GM23338 (cell line): Measurements from ENCODE around the gene ACOXL. TPM values are rescaled to one million over a fixed set of nuclear protein-coding genes. Genes with fewer than 3 reads are reported as not detected.

Experiments
- ATAC-seq: fragments of 200-7000 bp; cut with Tn5 transposase; 3 replicates; pipeline ENCODE4 v1.9.1; 2020
- DNase-seq: peaks from one replicate; pipeline ENCODE4 v3.0.0-alpha.2; 2015; ENCODE audit warnings: low spot score
- H2AFZ ChIP-seq: fragments of 200-600 bp; sonication (generic); 2 replicates; pipeline ENCODE4 v1.8.0; 2016; ENCODE audit warnings: antibody characterized with exemption, mild to moderate bottlenecking, moderate library complexity
- H3F3A ChIP-seq: fragments of 200-600 bp; sonication (generic); replicated peaks from 2 replicates; pipeline ENCODE4 v1.8.0; 2017; ENCODE audit warnings: antibody characterized with exemption, mixed run types, low read depth
- H3K27ac ChIP-seq: fragments of 200-600 bp; sonication (generic); 2 replicates; pipeline ENCODE4 v1.6.1; 2016; ENCODE audit warnings: low read depth
- H3K27me3 ChIP-seq: fragments of 200-600 bp; sonication (generic); 2 replicates; pipeline ENCODE4 v1.8.0; 2016; ENCODE audit warnings: mild to moderate bottlenecking, mixed run types, moderate library complexity; ENCODE audit not compliant: insufficient read depth
- H3K36me3 ChIP-seq: fragments of 200-600 bp; sonication (generic); 2 replicates; pipeline ENCODE4 v1.8.0; 2016; ENCODE audit warnings: mild to moderate bottlenecking; ENCODE audit not compliant: insufficient read depth
- H3K4me1 ChIP-seq: fragments of 200-600 bp; sonication (generic); 2 replicates; pipeline ENCODE4 v1.8.0; 2016; ENCODE audit warnings: mild to moderate bottlenecking, moderate library complexity; ENCODE audit not compliant: insufficient read depth
- H3K4me2 ChIP-seq: fragments of 200-600 bp; sonication (generic); 2 replicates; pipeline ENCODE4 v1.7.1; 2017; ENCODE audit warnings: mixed run types
- H3K4me3 ChIP-seq: fragments of 200-600 bp; sonication (generic); 2 replicates; pipeline ENCODE4 v1.6.1; 2016; ENCODE audit warnings: mixed run types
- H3K79me2 ChIP-seq: fragments of 200-600 bp; sonication (generic); replicated peaks from 2 replicates; pipeline ENCODE4 v1.8.0; 2017; ENCODE audit warnings: mild to moderate bottlenecking; ENCODE audit not compliant: insufficient read depth
- H3K9me2 ChIP-seq: fragments of 200-600 bp; sonication (generic); 2 replicates; pipeline ENCODE4 v1.8.0; 2017; ENCODE audit not compliant: insufficient read depth
- H4K20me1 ChIP-seq: fragments of 200-600 bp; sonication (generic); replicated peaks from 2 replicates; pipeline ENCODE4 v1.8.0; 2017; ENCODE audit warnings: mild to moderate bottlenecking; ENCODE audit not compliant: insufficient read depth
- H3K27ac Mint-ChIP-seq: 2 replicates; pipeline ENCODE4 v1.8.0; 2020; ENCODE audit warnings: inconsistent platforms, mild to moderate bottlenecking, moderate library complexity, mixed read lengths
- H3K27me3 Mint-ChIP-seq: 3 replicates; pipeline ENCODE4 v1.8.0; 2022; ENCODE audit warnings: low read depth, mild to moderate bottlenecking, moderate library complexity, mixed read lengths, inconsistent platforms; ENCODE audit not compliant: insufficient read depth, poor library complexity
- H3K36me3 Mint-ChIP-seq: 3 replicates; pipeline ENCODE4 v1.8.0; 2021; ENCODE audit warnings: low read depth, mild to moderate bottlenecking, inconsistent platforms, moderate library complexity, mixed read lengths
- H3K4me1 Mint-ChIP-seq: 3 replicates; pipeline ENCODE4 v1.8.0; 2020; ENCODE audit warnings: mild to moderate bottlenecking, inconsistent platforms, mixed read lengths
- H3K4me3 Mint-ChIP-seq: 3 replicates; pipeline ENCODE4 v1.8.0; 2021; ENCODE audit warnings: moderate library complexity, mild to moderate bottlenecking, inconsistent platforms, mixed read lengths
- H3K9me3 Mint-ChIP-seq: 3 replicates; pipeline ENCODE4 v1.8.0; 2020; ENCODE audit warnings: moderate library complexity, mild to moderate bottlenecking, inconsistent platforms, mixed read lengths
- CREB1 ChIP-seq: fragments of 250-450 bp; sonication (Bioruptor Pico); IDR thresholded peaks from 2 replicates; pipeline ENCODE4 v1.5.0; 2020; ENCODE audit warnings: low read depth, mild to moderate bottlenecking, moderate library complexity
- EZH2phosphoT487 ChIP-seq: fragments of 200-600 bp; sonication (generic); IDR thresholded peaks from one replicate; pipeline ENCODE4 v1.8.1; 2018; ENCODE audit warnings: antibody characterized with exemption; ENCODE audit not compliant: unreplicated experiment
- JUNB ChIP-seq: IDR thresholded peaks from one replicate; pipeline ENCODE4 v1.6.1; 2016; ENCODE audit warnings: antibody characterized with exemption; ENCODE audit not compliant: unreplicated experiment
- REST ChIP-seq: IDR thresholded peaks from one replicate; pipeline ENCODE4 v1.6.1; 2018; ENCODE audit warnings: antibody characterized with exemption; ENCODE audit not compliant: unreplicated experiment
- STAT1 ChIP-seq: IDR thresholded peaks from one replicate; pipeline ENCODE4 v1.6.1; 2016; ENCODE audit warnings: antibody characterized with exemption; ENCODE audit not compliant: unreplicated experiment
- ZNF114 ChIP-seq: fragments of 250-450 bp; sonication (Bioruptor Pico); IDR thresholded peaks from 2 replicates; pipeline ENCODE4 v1.5.0; 2020; ENCODE audit warnings: mild to moderate bottlenecking, moderate library complexity
- ZNF331 ChIP-seq: fragments of 250-450 bp; sonication (Bioruptor Pico); IDR thresholded peaks from 2 replicates; pipeline ENCODE4 v1.5.0; 2020; ENCODE audit warnings: low read depth, mild to moderate bottlenecking, moderate library complexity
- polyA plus RNA-seq: library from polyadenylated mRNA; unstranded; fragments of >200 nt; fragmentation: Nextera tagmentation; extraction: Ambion mirVana; gene quantifications from 2 replicates; pipeline ENCODE4 v1.2.1, GENCODE V29; 2016
- total RNA-seq: library from RNA; depleted of rRNA; stranded (reverse); fragments of >200 nt; shearing (Covaris generic); gene quantifications from 2 replicates; pipeline ENCODE4 v1.2.3, GENCODE V29; 2014
- TF ChIP-seq, protein P1 (sequence below): fragments of 250-450 bp; sonication (Bioruptor Pico); IDR thresholded peaks from 2 replicates; pipeline ENCODE4 v1.5.0; 2020; ENCODE audit warnings: mild to moderate bottlenecking, moderate library complexity

ACOXL gene
- total and polyA plus RNA-seq, 2 experiments from 2014 or later = 9.0 to 14.7 TPM

DNA sequence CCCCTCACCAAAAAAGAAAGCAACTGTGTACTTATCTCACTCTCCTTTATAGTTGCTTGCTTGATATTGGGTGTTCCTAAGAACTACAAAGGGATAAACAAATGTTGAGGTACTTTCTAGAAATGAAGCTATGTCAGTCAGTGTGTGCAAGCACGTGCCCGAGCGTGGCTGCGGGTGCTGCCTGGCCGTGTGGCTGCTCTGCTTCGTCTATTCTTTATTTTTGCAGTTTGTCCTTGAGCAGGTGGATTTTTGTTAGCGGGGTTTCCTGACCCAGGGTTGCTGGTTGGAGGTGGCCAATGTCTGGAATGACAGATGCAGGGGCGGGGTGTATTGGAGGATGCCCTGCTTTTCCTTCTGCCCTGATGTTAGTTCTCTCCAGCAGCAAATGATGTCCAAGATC, 62.6 kb downstream of the ACOXL start:
- peaks cover 6% of the 10 kb centered on the region for H3K27me3 Mint-ChIP-seq
- Histone ChIP-seq H3K9me2 (no peaks in the 10 kb centered on the region), H3F3A (no peaks in the 10 kb centered on the region), H3K36me3 (peaks cover 8% of the 10 kb centered on the region; the same call in 1 of the 2 replicates), H3K4me2 (no peak overlapping the region), H3K27ac (no peak overlapping the region), H3K4me3 (no peak overlapping the region), H4K20me1 (no peaks in the 10 kb centered on the region), H3K79me2 (no peaks in the 10 kb centered on the region), H3K27me3 (no peaks in the 10 kb centered on the region), H2AFZ (no peak overlapping the region), H3K4me1 (no peaks in the 10 kb centered on the region)
- no peak overlapping the region for H3K4me3 Mint-ChIP-seq
- no peak for TF ChIP-seq EZH2phosphoT487
- TF ChIP-seq JUNB = no peak
- no peak for TF ChIP-seq REST
- no peak for TF ChIP-seq STAT1
- TF ChIP-seq ZNF114 (CRISPR knock-in tag) = no peak
- no peak for TF ChIP-seq CREB1 (CRISPR knock-in tag)
- TF ChIP-seq ZNF331 (CRISPR knock-in tag) = no peak
- TF ChIP-seq, protein P1, sequence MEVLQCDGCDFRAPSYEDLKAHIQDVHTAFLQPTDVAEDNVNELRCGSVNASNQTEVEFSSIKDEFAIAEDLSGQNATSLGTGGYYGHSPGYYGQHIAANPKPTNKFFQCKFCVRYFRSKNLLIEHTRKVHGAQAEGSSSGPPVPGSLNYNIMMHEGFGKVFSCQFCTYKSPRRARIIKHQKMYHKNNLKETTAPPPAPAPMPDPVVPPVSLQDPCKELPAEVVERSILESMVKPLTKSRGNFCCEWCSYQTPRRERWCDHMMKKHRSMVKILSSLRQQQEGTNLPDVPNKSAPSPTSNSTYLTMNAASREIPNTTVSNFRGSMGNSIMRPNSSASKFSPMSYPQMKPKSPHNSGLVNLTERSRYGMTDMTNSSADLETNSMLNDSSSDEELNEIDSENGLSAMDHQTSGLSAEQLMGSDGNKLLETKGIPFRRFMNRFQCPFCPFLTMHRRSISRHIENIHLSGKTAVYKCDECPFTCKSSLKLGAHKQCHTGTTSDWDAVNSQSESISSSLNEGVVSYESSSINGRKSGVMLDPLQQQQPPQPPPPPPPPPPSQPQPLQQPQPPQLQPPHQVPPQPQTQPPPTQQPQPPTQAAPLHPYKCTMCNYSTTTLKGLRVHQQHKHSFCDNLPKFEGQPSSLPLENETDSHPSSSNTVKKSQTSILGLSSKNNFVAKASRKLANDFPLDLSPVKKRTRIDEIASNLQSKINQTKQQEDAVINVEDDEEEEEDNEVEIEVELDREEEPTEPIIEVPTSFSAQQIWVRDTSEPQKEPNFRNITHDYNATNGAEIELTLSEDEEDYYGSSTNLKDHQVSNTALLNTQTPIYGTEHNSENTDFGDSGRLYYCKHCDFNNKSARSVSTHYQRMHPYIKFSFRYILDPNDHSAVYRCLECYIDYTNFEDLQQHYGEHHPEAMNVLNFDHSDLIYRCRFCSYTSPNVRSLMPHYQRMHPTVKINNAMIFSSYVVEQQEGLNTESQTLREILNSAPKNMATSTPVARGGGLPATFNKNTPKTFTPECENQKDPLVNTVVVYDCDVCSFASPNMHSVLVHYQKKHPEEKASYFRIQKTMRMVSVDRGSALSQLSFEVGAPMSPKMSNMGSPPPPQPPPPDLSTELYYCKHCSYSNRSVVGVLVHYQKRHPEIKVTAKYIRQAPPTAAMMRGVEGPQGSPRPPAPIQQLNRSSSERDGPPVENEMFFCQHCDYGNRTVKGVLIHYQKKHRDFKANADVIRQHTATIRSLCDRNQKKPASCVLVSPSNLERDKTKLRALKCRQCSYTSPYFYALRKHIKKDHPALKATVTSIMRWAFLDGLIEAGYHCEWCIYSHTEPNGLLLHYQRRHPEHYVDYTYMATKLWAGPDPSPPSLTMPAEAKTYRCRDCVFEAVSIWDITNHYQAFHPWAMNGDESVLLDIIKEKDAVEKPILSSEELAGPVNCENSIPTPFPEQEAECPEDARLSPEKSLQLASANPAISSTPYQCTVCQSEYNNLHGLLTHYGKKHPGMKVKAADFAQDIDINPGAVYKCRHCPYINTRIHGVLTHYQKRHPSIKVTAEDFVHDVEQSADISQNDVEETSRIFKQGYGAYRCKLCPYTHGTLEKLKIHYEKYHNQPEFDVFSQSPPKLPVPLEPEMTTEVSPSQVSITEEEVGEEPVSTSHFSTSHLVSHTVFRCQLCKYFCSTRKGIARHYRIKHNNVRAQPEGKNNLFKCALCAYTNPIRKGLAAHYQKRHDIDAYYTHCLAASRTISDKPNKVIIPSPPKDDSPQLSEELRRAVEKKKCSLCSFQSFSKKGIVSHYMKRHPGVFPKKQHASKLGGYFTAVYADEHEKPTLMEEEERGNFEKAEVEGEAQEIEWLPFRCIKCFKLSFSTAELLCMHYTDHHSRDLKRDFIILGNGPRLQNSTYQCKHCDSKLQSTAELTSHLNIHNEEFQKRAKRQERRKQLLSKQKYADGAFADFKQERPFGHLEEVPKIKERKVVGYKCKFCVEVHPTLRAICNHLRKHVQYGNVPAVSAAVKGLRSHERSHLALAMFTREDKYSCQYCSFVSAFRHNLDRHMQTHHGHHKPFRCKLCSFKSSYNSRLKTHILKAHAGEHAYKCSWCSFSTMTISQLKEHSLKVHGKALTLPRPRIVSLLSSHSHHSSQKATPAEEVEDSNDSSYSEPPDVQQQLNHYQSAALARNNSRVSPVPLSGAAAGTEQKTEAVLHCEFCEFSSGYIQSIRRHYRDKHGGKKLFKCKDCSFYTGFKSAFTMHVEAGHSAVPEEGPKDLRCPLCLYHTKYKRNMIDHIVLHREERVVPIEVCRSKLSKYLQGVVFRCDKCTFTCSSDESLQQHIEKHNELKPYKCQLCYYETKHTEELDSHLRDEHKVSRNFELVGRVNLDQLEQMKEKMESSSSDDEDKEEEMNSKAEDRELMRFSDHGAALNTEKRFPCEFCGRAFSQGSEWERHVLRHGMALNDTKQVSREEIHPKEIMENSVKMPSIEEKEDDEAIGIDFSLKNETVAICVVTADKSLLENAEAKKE (CRISPR knock-in tag) = no peak
- no peak overlapping the region for H3K27ac Mint-ChIP-seq
- H3K36me3 Mint-ChIP-seq = peaks cover 17% of the 10 kb centered on the region
- DNase-seq (no peak), ATAC-seq (no peak)
- H3K4me1 Mint-ChIP-seq = peaks cover 6% of the 10 kb centered on the region
- H3K9me3 Mint-ChIP-seq = 0 out of 3 replicates have a peak, but pooled peaks cover 6% of the 10 kb centered on the region
